Liver (tissue), 9 donors: ENCODE measurements around the gene TMEM255B. TPM values are rescaled to one million over a fixed set of nuclear protein-coding genes. Genes with fewer than 3 reads are reported as not detected.

Experiments
- DNase-seq: peaks from one replicate; pipeline ENCODE4 v3.0.0-alpha.2; 2017; ENCODE audit warnings: low spot score
- H3K27ac ChIP-seq, 2 donors: one replicate each; pipeline ENCODE4 v1.7.0; 2013; ENCODE audit warnings: inconsistent platforms in 2 of 2, low read length in 2 of 2, control low read depth in 1 of 2, low read depth in 1 of 2, mild to moderate bottlenecking in 1 of 2
- H3K27me3 ChIP-seq, 4 donors: one replicate each; pipeline versions ENCODE4 v1.6.1 to v1.7.0; 2013; ENCODE audit warnings: low read length in 3 of 4, inconsistent platforms in 1 of 4, mild to moderate bottlenecking in 1 of 4, moderate library complexity in 1 of 4; ENCODE audit not compliant: control insufficient read depth in 4 of 4, insufficient read depth in 4 of 4
- H3K36me3 ChIP-seq, 4 donors: one replicate each; pipeline versions ENCODE4 v1.6.1 to v1.7.0; 2013; ENCODE audit warnings: low read length in 3 of 4, mild to moderate bottlenecking in 3 of 4, low read depth in 1 of 4, moderate library complexity in 1 of 4; ENCODE audit not compliant: control insufficient read depth in 4 of 4, insufficient read depth in 3 of 4
- H3K4me1 ChIP-seq, 4 donors: one replicate each; pipeline versions ENCODE4 v1.6.1 to v1.7.0; 2013; ENCODE audit warnings: low read length in 3 of 4, mild to moderate bottlenecking in 3 of 4, moderate library complexity in 1 of 4; ENCODE audit not compliant: control insufficient read depth in 4 of 4, insufficient read depth in 4 of 4
- H3K4me3 ChIP-seq, 3 donors: one replicate each; pipeline versions ENCODE4 v1.6.1 to v1.7.0; 2013; ENCODE audit warnings: low read length in 3 of 3, control low read depth in 1 of 3, low read depth in 1 of 3, mild to moderate bottlenecking in 1 of 3
- H3K9ac ChIP-seq, 2 donors: one replicate each; pipeline ENCODE4 v1.7.0; 2013; ENCODE audit warnings: low read length in 2 of 2, mild to moderate bottlenecking in 2 of 2, moderate library complexity in 2 of 2, control low read depth in 1 of 2, low read depth in 1 of 2
- H3K9me3 ChIP-seq, 4 donors: one replicate each; pipeline versions ENCODE4 v1.6.1 to v1.7.0; 2013; ENCODE audit warnings: low read length in 3 of 4; ENCODE audit not compliant: control insufficient read depth in 4 of 4
- EGR1 ChIP-seq, 2 donors: IDR thresholded peaks; 2 replicates each; pipeline ENCODE4 v1.6.1; 2016 to 2018; ENCODE audit warnings: antibody characterized with exemption in 2 of 2, low read depth in 2 of 2
- FOXA1 ChIP-seq: IDR thresholded peaks from 2 replicates; pipeline ENCODE4 v1.6.1; 2016; ENCODE audit warnings: antibody characterized with exemption
- FOXA2 ChIP-seq: IDR thresholded peaks from 2 replicates; pipeline ENCODE4 v1.6.1; 2016; ENCODE audit warnings: antibody characterized with exemption
- GABPA ChIP-seq, 2 donors: IDR thresholded peaks in 1 of 2; conservative IDR thresholded peaks in 1 of 2; 2 replicates each; pipeline ENCODE4 v1.6.1; 2016; ENCODE audit warnings: antibody characterized with exemption in 2 of 2, mild to moderate bottlenecking in 1 of 2, moderate library complexity in 1 of 2
- HNF4A ChIP-seq, 2 donors: conservative IDR thresholded peaks; 2 replicates each; pipeline ENCODE4 v1.6.1; 2016; ENCODE audit warnings: antibody characterized with exemption in 2 of 2, mild to moderate bottlenecking in 2 of 2
- HNF4G ChIP-seq: IDR thresholded peaks from 2 replicates; pipeline ENCODE4 v1.6.1; 2016; ENCODE audit warnings: antibody characterized with exemption
- JUND ChIP-seq, 2 donors: IDR thresholded peaks; 2 replicates each; pipeline ENCODE4 v1.6.1; 2016; ENCODE audit warnings: antibody characterized with exemption in 2 of 2
- NR2F2 ChIP-seq: IDR thresholded peaks from 2 replicates; pipeline ENCODE4 v1.6.1; 2016; ENCODE audit warnings: antibody characterized with exemption
- RAD21 ChIP-seq, 2 donors: IDR thresholded peaks; 2 replicates each; pipeline ENCODE4 v1.6.1; 2016; ENCODE audit warnings: antibody characterized with exemption in 2 of 2, mild to moderate bottlenecking in 2 of 2
- RXRA ChIP-seq, 2 donors: IDR thresholded peaks; 2 replicates each; pipeline ENCODE4 v1.6.1; 2017 to 2018; ENCODE audit warnings: antibody characterized with exemption in 2 of 2, mild to moderate bottlenecking in 1 of 2
- SP1 ChIP-seq: IDR thresholded peaks from 2 replicates; pipeline ENCODE4 v1.6.1; 2018; ENCODE audit warnings: antibody characterized with exemption, mild to moderate bottlenecking
- TAF1 ChIP-seq: conservative IDR thresholded peaks from 2 replicates; pipeline ENCODE4 v1.6.1; 2016; ENCODE audit warnings: antibody characterized with exemption, mild to moderate bottlenecking
- YY1 ChIP-seq: IDR thresholded peaks from 2 replicates; pipeline ENCODE4 v1.6.1; 2016; ENCODE audit warnings: antibody characterized with exemption, mild to moderate bottlenecking
- WGBS: extraction: QIAGEN DNeasy Blood & Tissue Kit; methylation state at CpG from one replicate; pipeline ENCODE4 v1.1.7; 2013; 5-methylcytosine and 5-hydroxymethylcytosine counted together
- polyA plus RNA-seq, 2 donors: library from polyadenylated mRNA; stranded (reverse) in 1 of 2; unstranded in 1 of 2; fragments of 200-250 nt in 1 of 2; fragments of >200 nt in 1 of 2; fragmentation: Nextera tagmentation in 1 of 2; extraction: Ambion mirVana in 1 of 2; gene quantifications; one replicate each; pipeline versions ENCODE4 v1.2.1 to v1.2.3, GENCODE V29; 2013 to 2015
- total RNA-seq, 2 donors: library from RNA; depleted of rRNA; stranded (reverse); fragments of >200 nt; gene quantifications; one replicate each; pipeline ENCODE4 v1.2.3, GENCODE V29; 2014
- TF ChIP-seq, protein P1 (sequence below): fragments of 150-350 bp; IDR thresholded peaks from 2 replicates; pipeline ENCODE4 v1.5.1; 2017; ENCODE audit warnings: improper control_type of control experiment, low read depth, low read length; ENCODE audit not compliant: missing input control
- TF ChIP-seq, protein P2 (sequence below): IDR thresholded peaks from 2 replicates; pipeline ENCODE4 v1.6.1; 2016; ENCODE audit warnings: antibody characterized with exemption
- TF ChIP-seq, protein P3 (sequence below): IDR thresholded peaks from 2 replicates; pipeline ENCODE4 v1.6.1; 2016; ENCODE audit warnings: antibody characterized with exemption
- TF ChIP-seq, protein P4 (sequence below): IDR thresholded peaks from 2 replicates; pipeline ENCODE4 v1.6.1; 2016; ENCODE audit warnings: antibody characterized with exemption
- TF ChIP-seq, protein P5 (sequence below): IDR thresholded peaks from 2 replicates; pipeline ENCODE4 v1.6.1; 2016; ENCODE audit warnings: antibody characterized with exemption, mild to moderate bottlenecking
- donor health status: healthy.
- donor health status: healthy.
- donor health status: healthy.
- donor health status: healthy.
- donor health status: healthy.

Gene TMEM255B
- total and polyA plus RNA-seq, 4 donors, result 0.37 to 8.6 (median 3.5) TPM

DNA sequence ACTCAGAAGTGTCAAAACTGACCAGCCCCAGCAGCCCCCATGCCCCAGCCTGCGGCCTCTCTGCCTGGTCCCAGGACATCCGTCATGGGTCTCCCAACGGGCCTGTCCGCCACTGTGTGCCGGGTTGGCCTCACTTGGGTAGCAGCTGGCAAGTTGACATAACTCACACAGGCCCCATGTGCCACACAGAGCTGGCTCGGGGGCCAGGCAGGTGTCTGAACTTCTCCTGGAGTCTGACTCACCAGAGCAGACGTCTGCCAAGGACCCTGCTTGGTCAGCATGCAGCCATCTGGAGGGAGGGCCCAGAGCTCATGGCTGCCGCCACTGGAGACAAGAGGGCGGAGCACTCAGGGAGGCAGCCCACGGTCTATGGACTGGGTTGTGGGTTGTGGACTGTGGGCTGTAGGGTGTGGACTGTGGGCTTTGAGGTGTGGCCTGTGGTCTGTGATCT, 32.0 kb upstream of the TMEM255B start:
- Histone ChIP-seq H3K27ac (no peak overlapping the region), H3K9ac (no peak overlapping the region), H3K27me3 (peaks cover 0 to 2% (median 0%) of the 10 kb centered on the region in 4 donors), H3K4me1 (peaks cover 0 to 5% (median 3%) of the 10 kb centered on the region in 4 donors), H3K4me3 (no peak overlapping the region), H3K9me3 (no peaks in the 10 kb centered on the region), H3K36me3 (no peaks in the 10 kb centered on the region)
- DNase-seq, result no peak
- TF ChIP-seq GABPA (IDR thresholded peaks at IDR 0.05 in 1 of 2, conservative IDR thresholded peaks at IDR 0.05 in 1 of 2) (no peak), EGR1 (IDR thresholded peaks at IDR 0.05; ENCODE audit: low read depth in 2 of 2) (no peak), FOXA2 (no peak), TAF1 (no peak), NR2F2 (no peak), RXRA (IDR thresholded peaks at IDR 0.05) (no peak), JUND (IDR thresholded peaks at IDR 0.05) (no peak), FOXA1 (no peak), SP1 (no peak), RAD21 (IDR thresholded peaks at IDR 0.05) (no peak), YY1 (no peak), HNF4A (conservative IDR thresholded peaks at IDR 0.05) (no peak), HNF4G (no peak)
- TF ChIP-seq, protein P1, sequence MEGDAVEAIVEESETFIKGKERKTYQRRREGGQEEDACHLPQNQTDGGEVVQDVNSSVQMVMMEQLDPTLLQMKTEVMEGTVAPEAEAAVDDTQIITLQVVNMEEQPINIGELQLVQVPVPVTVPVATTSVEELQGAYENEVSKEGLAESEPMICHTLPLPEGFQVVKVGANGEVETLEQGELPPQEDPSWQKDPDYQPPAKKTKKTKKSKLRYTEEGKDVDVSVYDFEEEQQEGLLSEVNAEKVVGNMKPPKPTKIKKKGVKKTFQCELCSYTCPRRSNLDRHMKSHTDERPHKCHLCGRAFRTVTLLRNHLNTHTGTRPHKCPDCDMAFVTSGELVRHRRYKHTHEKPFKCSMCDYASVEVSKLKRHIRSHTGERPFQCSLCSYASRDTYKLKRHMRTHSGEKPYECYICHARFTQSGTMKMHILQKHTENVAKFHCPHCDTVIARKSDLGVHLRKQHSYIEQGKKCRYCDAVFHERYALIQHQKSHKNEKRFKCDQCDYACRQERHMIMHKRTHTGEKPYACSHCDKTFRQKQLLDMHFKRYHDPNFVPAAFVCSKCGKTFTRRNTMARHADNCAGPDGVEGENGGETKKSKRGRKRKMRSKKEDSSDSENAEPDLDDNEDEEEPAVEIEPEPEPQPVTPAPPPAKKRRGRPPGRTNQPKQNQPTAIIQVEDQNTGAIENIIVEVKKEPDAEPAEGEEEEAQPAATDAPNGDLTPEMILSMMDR, result no peak
- TF ChIP-seq, protein P2, sequence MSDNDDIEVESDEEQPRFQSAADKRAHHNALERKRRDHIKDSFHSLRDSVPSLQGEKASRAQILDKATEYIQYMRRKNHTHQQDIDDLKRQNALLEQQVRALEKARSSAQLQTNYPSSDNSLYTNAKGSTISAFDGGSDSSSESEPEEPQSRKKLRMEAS, result no peak
- TF ChIP-seq, protein P3, sequence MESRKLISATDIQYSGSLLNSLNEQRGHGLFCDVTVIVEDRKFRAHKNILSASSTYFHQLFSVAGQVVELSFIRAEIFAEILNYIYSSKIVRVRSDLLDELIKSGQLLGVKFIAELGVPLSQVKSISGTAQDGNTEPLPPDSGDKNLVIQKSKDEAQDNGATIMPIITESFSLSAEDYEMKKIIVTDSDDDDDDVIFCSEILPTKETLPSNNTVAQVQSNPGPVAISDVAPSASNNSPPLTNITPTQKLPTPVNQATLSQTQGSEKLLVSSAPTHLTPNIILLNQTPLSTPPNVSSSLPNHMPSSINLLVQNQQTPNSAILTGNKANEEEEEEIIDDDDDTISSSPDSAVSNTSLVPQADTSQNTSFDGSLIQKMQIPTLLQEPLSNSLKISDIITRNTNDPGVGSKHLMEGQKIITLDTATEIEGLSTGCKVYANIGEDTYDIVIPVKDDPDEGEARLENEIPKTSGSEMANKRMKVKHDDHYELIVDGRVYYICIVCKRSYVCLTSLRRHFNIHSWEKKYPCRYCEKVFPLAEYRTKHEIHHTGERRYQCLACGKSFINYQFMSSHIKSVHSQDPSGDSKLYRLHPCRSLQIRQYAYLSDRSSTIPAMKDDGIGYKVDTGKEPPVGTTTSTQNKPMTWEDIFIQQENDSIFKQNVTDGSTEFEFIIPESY, result no peak
- TF ChIP-seq, protein P4, sequence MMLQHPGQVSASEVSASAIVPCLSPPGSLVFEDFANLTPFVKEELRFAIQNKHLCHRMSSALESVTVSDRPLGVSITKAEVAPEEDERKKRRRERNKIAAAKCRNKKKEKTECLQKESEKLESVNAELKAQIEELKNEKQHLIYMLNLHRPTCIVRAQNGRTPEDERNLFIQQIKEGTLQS, result no peak
- TF ChIP-seq, protein P5, sequence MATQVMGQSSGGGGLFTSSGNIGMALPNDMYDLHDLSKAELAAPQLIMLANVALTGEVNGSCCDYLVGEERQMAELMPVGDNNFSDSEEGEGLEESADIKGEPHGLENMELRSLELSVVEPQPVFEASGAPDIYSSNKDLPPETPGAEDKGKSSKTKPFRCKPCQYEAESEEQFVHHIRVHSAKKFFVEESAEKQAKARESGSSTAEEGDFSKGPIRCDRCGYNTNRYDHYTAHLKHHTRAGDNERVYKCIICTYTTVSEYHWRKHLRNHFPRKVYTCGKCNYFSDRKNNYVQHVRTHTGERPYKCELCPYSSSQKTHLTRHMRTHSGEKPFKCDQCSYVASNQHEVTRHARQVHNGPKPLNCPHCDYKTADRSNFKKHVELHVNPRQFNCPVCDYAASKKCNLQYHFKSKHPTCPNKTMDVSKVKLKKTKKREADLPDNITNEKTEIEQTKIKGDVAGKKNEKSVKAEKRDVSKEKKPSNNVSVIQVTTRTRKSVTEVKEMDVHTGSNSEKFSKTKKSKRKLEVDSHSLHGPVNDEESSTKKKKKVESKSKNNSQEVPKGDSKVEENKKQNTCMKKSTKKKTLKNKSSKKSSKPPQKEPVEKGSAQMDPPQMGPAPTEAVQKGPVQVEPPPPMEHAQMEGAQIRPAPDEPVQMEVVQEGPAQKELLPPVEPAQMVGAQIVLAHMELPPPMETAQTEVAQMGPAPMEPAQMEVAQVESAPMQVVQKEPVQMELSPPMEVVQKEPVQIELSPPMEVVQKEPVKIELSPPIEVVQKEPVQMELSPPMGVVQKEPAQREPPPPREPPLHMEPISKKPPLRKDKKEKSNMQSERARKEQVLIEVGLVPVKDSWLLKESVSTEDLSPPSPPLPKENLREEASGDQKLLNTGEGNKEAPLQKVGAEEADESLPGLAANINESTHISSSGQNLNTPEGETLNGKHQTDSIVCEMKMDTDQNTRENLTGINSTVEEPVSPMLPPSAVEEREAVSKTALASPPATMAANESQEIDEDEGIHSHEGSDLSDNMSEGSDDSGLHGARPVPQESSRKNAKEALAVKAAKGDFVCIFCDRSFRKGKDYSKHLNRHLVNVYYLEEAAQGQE, result no peak
- 87% methylated on average over 10 of the region's 10 CpGs for WGBS
